ENCODE measurements around the gene MRPL34.

Gene MRPL34

GRCh38 chr19:17329366-17330261 lies 23.9 kb downstream of the MRPL34 start:
- TF ChIP-seq TAF1 (IDR thresholded peaks at IDR 0.05; ENCODE audit: borderline replicate concordance, insufficient read depth, low read length): no peak
- peak; percentile 25 for TF ChIP-seq FOXP2 (optimal IDR thresholded peaks at IDR 0.05; ENCODE audit: borderline replicate concordance, extremely low read depth, extremely low read length, insufficient read depth)

- TF ChIP-seq FOXP2 (optimal IDR thresholded peaks at IDR 0.05; ENCODE audit: borderline replicate concordance, extremely low read depth, extremely low read length, insufficient read depth): no peak
- no peak for TF ChIP-seq POLR2AphosphoS5 (IDR thresholded peaks at IDR 0.05; ENCODE audit: low read depth, low read length)
- TF ChIP-seq TAF1 (IDR thresholded peaks at IDR 0.05; ENCODE audit: borderline replicate concordance, insufficient read depth, low read length): no peak
- no peak for TF ChIP-seq REST (IDR thresholded peaks at IDR 0.05; ENCODE audit: insufficient read depth in 1 of 2, low read depth in 2 of 2, low read length in 2 of 2)
- no peak for TF ChIP-seq SIN3A (IDR thresholded peaks at IDR 0.05; ENCODE audit: borderline replicate concordance, insufficient read depth, low read length)
Measured at GRCh38 chr19:17330262-17331044, 24.8 kb downstream of the MRPL34 start.

GRCh38 chr19:17331045-17331558 lies 25.4 kb downstream of the MRPL34 start:
- TF ChIP-seq POLR2AphosphoS5 (IDR thresholded peaks at IDR 0.05; ENCODE audit: low read depth, low read length) (no peak), REST (IDR thresholded peaks at IDR 0.05; ENCODE audit: insufficient read depth in 1 of 2, low read depth in 2 of 2, low read length in 2 of 2) (no peak), SIN3A (IDR thresholded peaks at IDR 0.05; ENCODE audit: borderline replicate concordance, insufficient read depth, low read length) (no peak), TAF1 (IDR thresholded peaks at IDR 0.05; ENCODE audit: borderline replicate concordance, insufficient read depth, low read length) (no peak), FOXP2 (optimal IDR thresholded peaks at IDR 0.05; ENCODE audit: borderline replicate concordance, extremely low read depth, extremely low read length, insufficient read depth) (no peak)

GRCh38 chr19:17332360-17332676 lies 26.6 kb downstream of the MRPL34 start:
- TF ChIP-seq REST (IDR thresholded peaks at IDR 0.05; ENCODE audit: insufficient read depth in 1 of 2, low read depth in 2 of 2, low read length in 2 of 2): peak; percentile 56 to 84
- TF ChIP-seq POLR2AphosphoS5 (IDR thresholded peaks at IDR 0.05; ENCODE audit: low read depth, low read length): no peak

GRCh38 chr19:17332677-17333581 lies 27.3 kb downstream of the MRPL34 start:
- TF ChIP-seq FOXP2 (optimal IDR thresholded peaks at IDR 0.05; ENCODE audit: borderline replicate concordance, extremely low read depth, extremely low read length, insufficient read depth) (no peak), POLR2AphosphoS5 (IDR thresholded peaks at IDR 0.05; ENCODE audit: low read depth, low read length) (no peak), REST (IDR thresholded peaks at IDR 0.05; ENCODE audit: insufficient read depth in 1 of 2, low read depth in 2 of 2, low read length in 2 of 2) (no peak), SIN3A (IDR thresholded peaks at IDR 0.05; ENCODE audit: borderline replicate concordance, insufficient read depth, low read length) (no peak), TAF1 (IDR thresholded peaks at IDR 0.05; ENCODE audit: borderline replicate concordance, insufficient read depth, low read length) (no peak)

All from PFSK-1 (cell line).